ENCODE results near the gene UTS2B. TPM values are rescaled to one million over a fixed set of nuclear protein-coding genes. Genes with fewer than 3 reads are reported as not detected.

UTS2B gene
- total and polyA plus RNA-seq, 10 of the 15 experiments (the other 5 are each of a cell fraction or from before 2014, with no cell fraction given) = 0.15 to 0.72 (median 0.44) TPM

DNA sequence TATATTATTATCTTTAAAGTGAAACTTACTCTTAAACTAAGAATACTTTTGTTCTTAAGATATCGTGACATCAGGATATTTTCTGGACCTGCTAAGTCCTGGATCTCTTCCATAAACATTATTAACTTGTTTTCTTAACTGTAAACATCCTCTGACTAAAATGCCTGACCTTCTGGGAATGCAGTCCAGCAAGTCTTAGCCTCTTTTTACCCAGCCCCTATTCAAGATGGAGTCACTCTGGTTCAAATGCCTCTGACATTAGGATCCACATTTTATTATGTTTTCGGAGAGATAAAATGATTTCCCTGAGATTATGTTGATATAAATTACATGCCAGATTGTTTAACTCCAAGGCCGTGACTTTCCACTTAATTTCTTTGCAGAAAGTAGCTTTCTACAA, 93.7 kb downstream of the UTS2B start (continued):
- TF ChIP-seq, protein P1, sequence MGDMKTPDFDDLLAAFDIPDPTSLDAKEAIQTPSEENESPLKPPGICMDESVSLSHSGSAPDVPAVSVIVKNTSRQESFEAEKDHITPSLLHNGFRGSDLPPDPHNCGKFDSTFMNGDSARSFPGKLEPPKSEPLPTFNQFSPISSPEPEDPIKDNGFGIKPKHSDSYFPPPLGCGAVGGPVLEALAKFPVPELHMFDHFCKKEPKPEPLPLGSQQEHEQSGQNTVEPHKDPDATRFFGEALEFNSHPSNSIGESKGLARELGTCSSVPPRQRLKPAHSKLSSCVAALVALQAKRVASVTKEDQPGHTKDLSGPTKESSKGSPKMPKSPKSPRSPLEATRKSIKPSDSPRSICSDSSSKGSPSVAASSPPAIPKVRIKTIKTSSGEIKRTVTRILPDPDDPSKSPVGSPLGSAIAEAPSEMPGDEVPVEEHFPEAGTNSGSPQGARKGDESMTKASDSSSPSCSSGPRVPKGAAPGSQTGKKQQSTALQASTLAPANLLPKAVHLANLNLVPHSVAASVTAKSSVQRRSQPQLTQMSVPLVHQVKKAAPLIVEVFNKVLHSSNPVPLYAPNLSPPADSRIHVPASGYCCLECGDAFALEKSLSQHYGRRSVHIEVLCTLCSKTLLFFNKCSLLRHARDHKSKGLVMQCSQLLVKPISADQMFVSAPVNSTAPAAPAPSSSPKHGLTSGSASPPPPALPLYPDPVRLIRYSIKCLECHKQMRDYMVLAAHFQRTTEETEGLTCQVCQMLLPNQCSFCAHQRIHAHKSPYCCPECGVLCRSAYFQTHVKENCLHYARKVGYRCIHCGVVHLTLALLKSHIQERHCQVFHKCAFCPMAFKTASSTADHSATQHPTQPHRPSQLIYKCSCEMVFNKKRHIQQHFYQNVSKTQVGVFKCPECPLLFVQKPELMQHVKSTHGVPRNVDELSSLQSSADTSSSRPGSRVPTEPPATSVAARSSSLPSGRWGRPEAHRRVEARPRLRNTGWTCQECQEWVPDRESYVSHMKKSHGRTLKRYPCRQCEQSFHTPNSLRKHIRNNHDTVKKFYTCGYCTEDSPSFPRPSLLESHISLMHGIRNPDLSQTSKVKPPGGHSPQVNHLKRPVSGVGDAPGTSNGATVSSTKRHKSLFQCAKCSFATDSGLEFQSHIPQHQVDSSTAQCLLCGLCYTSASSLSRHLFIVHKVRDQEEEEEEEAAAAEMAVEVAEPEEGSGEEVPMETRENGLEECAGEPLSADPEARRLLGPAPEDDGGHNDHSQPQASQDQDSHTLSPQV (IDR thresholded peaks at IDR 0.05) = peak; percentile 84
- TF ChIP-seq PAX5 (IDR thresholded peaks at IDR 0.05; ENCODE audit: borderline replicate concordance, low read depth, low read length) (no peak), KDM1A (IDR thresholded peaks at IDR 0.05; ENCODE audit: borderline replicate concordance) (no peak)
- TF ChIP-seq, protein P2, sequence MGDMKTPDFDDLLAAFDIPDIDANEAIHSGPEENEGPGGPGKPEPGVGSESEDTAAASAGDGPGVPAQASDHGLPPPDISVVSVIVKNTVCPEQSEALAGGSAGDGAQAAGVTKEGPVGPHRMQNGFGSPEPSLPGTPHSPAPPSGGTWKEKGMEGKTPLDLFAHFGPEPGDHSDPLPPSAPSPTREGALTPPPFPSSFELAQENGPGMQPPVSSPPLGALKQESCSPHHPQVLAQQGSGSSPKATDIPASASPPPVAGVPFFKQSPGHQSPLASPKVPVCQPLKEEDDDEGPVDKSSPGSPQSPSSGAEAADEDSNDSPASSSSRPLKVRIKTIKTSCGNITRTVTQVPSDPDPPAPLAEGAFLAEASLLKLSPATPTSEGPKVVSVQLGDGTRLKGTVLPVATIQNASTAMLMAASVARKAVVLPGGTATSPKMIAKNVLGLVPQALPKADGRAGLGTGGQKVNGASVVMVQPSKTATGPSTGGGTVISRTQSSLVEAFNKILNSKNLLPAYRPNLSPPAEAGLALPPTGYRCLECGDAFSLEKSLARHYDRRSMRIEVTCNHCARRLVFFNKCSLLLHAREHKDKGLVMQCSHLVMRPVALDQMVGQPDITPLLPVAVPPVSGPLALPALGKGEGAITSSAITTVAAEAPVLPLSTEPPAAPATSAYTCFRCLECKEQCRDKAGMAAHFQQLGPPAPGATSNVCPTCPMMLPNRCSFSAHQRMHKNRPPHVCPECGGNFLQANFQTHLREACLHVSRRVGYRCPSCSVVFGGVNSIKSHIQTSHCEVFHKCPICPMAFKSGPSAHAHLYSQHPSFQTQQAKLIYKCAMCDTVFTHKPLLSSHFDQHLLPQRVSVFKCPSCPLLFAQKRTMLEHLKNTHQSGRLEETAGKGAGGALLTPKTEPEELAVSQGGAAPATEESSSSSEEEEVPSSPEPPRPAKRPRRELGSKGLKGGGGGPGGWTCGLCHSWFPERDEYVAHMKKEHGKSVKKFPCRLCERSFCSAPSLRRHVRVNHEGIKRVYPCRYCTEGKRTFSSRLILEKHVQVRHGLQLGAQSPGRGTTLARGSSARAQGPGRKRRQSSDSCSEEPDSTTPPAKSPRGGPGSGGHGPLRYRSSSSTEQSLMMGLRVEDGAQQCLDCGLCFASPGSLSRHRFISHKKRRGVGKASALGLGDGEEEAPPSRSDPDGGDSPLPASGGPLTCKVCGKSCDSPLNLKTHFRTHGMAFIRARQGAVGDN (IDR thresholded peaks at IDR 0.05) = 0 out of 2 replicates have a peak, but pooled peaks have one; percentile 40
